ENCODE data around the gene CA10. TPM values are rescaled to one million over a fixed set of nuclear protein-coding genes. Genes with fewer than 3 reads are reported as not detected.
A peak's percentile ranks its signal among the peaks of the same experiment; 100 is the strongest.

The CA10 gene
- total RNA-seq (2011; cell fraction: chromatin; rRNA removed; ENCODE audit: low replicate concordance): not detected in 2 replicates
- not detected in 2 replicates for total RNA-seq (2011; cell fraction: nucleolus; rRNA removed)
- not detected in 2 replicates for total RNA-seq (2011; cell fraction: nucleoplasm; rRNA removed)
- total RNA-seq (2014; rRNA removed) (not detected in 2 replicates), total RNA-seq (2014; rRNA removed; fragmentation: Illumina TruSeq; extraction: Trizol) (not detected in 2 replicates), total RNA-seq (2015; rRNA removed; fragmentation: Illumina TruSeq; extraction: Trizol) (not detected in 2 replicates), total RNA-seq (2021) (not detected in 2 replicates), polyA plus RNA-seq (2011; rRNA removed) (not detected in 2 replicates), polyA plus RNA-seq (2014; fragmentation: Illumina TruSeq; extraction: Trizol) (not detected in 2 replicates), polyA plus RNA-seq (2014; fragmentation: Nextera tagmentation; extraction: Ambion mirVana) (not detected), polyA plus RNA-seq (2014; rRNA removed) (not detected in 2 replicates), polyA minus RNA-seq (2011; rRNA and poly(A)+ RNA removed) (not detected in 2 replicates), Bru-seq, nascent RNA (percentile 1 among the genes with signal in this experiment), BruChase-seq, experiment 1, labeled RNA remaining after a 2-hour chase (percentile 0 among the genes with signal in this experiment), BruChase-seq, experiment 2, labeled RNA remaining after a 6-hour chase (percentile 0 among the genes with signal in this experiment)
- polyA plus RNA-seq (2011; cell fraction: cytosol; rRNA removed): not detected in 2 replicates
- polyA plus RNA-seq (2011; cell fraction: nucleus; rRNA removed): not detected in 2 replicates
- polyA plus RNA-seq (2012): not detected in 2 replicates
- not detected in 2 replicates for polyA minus RNA-seq (2011; cell fraction: cytosol; rRNA and poly(A)+ RNA removed)
- not detected in 2 replicates for polyA minus RNA-seq (2011; cell fraction: nucleus; rRNA and poly(A)+ RNA removed)
- long read RNA-seq, experiment 1: 0 reads
- long read RNA-seq, experiment 2: 0 reads
- long read RNA-seq, experiment 3: 0 reads

DNA sequence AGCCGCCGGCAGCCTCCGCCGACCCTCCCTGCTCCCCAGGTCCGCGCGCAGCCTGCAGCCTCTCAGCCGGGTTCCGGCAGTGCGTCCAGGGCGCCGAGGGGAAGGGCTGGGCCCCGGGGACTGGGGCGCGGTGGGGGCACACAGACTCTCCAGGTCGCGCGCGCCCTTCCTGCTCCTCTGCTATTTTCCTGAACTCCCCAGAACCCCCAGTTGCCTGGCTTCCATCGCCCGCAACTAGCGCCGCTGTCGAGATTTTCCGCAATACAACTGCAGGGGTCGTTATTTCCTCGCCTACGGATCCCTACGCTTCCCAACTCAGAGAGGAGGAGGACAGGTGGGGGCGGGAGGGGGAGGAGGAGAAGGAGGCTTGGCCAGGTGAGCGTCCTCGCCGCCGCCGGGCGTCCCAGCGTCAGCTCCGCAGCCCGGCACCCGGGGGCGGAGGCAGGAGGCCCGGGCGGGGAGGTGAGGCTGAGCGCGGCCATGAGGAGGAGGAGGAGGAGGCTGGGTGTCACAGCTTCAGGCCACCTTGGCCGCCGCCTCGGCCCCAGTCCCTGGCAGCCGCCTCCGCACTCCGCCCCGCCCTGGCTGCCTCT, at the start of gene CA10:
TSS of gene CA10 (minus strand) at position 265 of the 593 bp plus-strand sequence.
- no peak for FAIRE-seq
- no peak for ATAC-seq
- H3K79me2 ChIP-seq (ENCODE audit: control insufficient read depth, insufficient read depth, low read length): no peaks in the 10 kb centered on the region
- intact Hi-C loops (cut with micrococcal nuclease) (no loop called here), in situ Hi-C loops (cut with MboI) (no loop called here)
- H2AFZ ChIP-seq (ENCODE audit: low read depth, low read length): no peak within 1 kb of the TSS
- no peaks in the 10 kb centered on the region for H4K20me1 ChIP-seq (replicated peaks; ENCODE audit: control insufficient read depth, insufficient read depth, low read length)
- H3K4me2 ChIP-seq (ENCODE audit: insufficient read depth, low read length): no peak within 1 kb of the TSS
- no peak within 1 kb of the TSS for H3K4me3 ChIP-seq
- no peak within 1 kb of the TSS for H3K9ac ChIP-seq (ENCODE audit: insufficient read depth in 1 of 2, low read depth in 2 of 2, low read length in 2 of 2)
- BruUV-seq (replicated peaks): no TSS peak
- CTCF ChIA-PET (ENCODE audit: low intra/inter-chr PET ratio): no interaction called here
- no peaks in the 10 kb centered on the region for H3K9me1 ChIP-seq (ENCODE audit: control insufficient read depth, insufficient read depth, low read length)
- H3K36me3 ChIP-seq (ENCODE audit: control insufficient read depth, insufficient read depth, low read length): no peaks in the 10 kb centered on the region
- POLR2A ChIA-PET: no interaction called here
- DNase-seq (ENCODE audit: extremely low read depth in 1 of 4, low spot score in 3 of 4): no peak
- H3K9me3 ChIP-seq (replicated peaks; ENCODE audit: control insufficient read depth, insufficient read depth, low read depth, low read length): no peaks in the 10 kb centered on the region
- no peak within 1 kb of the TSS for H3K27ac ChIP-seq (ENCODE audit: extremely low read depth, low read depth, low read length)
- 14% methylated on average over 16 of the region's 52 CpGs for WGBS (ENCODE audit: insufficient coverage, low coverage, missing lambda C conversion rate)
- H3K4me1 ChIP-seq (replicated peaks in 1 of 2; ENCODE audit: control insufficient read depth in 2 of 2, insufficient read depth in 2 of 2, low read length in 2 of 2): no peaks in the 10 kb centered on the region
- no peaks in the 10 kb centered on the region for H3K27me3 ChIP-seq (ENCODE audit: control insufficient read depth in 2 of 2, insufficient read depth in 2 of 2, low read length in 2 of 2)
- TF ChIP-seq, protein P1, sequence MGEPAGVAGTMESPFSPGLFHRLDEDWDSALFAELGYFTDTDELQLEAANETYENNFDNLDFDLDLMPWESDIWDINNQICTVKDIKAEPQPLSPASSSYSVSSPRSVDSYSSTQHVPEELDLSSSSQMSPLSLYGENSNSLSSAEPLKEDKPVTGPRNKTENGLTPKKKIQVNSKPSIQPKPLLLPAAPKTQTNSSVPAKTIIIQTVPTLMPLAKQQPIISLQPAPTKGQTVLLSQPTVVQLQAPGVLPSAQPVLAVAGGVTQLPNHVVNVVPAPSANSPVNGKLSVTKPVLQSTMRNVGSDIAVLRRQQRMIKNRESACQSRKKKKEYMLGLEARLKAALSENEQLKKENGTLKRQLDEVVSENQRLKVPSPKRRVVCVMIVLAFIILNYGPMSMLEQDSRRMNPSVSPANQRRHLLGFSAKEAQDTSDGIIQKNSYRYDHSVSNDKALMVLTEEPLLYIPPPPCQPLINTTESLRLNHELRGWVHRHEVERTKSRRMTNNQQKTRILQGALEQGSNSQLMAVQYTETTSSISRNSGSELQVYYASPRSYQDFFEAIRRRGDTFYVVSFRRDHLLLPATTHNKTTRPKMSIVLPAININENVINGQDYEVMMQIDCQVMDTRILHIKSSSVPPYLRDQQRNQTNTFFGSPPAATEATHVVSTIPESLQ (CRISPR knock-in tag; IDR thresholded peaks at IDR 0.05): no peak

Data from K562 (cell line).